NCI-H2107 treated with DMSO at 0.1 percent for 48 hours (cell line): ENCODE measurements around the gene PMEL.

Source experiments
- DNase-seq: peaks from one replicate; lab custom pipeline; 2025; ENCODE audit not compliant: unreplicated experiment; lab: John Stamatoyannopoulos, UW

PMEL gene

GRCh38 chr12:55942577-55943136 is 23.2 kb downstream of the PMEL start:
- DNase-seq = no peak

- DNase-seq = no peak
Measured at GRCh38 chr12:55942055-55942454, 23.8 kb downstream of the PMEL start.

- peak; percentile 72 for DNase-seq
Measured at GRCh38 chr12:55940065-55940732, 25.6 kb downstream of the PMEL start.

GRCh38 chr12:55938826-55939501 is 26.9 kb downstream of the PMEL start:
- DNase-seq = no peak

- no peak for DNase-seq
Measured at GRCh38 chr12:55937981-55938380, 27.9 kb downstream of the PMEL start.

GRCh38 chr12:55935738-55936151 is 30.1 kb downstream of the PMEL start:
- DNase-seq = no peak

GRCh38 chr12:55934773-55935172 is 31.1 kb downstream of the PMEL start:
- no peak for DNase-seq

- DNase-seq = no peak
Measured at GRCh38 chr12:55933799-55934742, 31.8 kb downstream of the PMEL start.

- DNase-seq = no peak
Measured at GRCh38 chr12:55933169-55933798, 32.6 kb downstream of the PMEL start.

- no peak for DNase-seq
Measured at GRCh38 chr12:55932551-55932910, 33.3 kb downstream of the PMEL start.

GRCh38 chr12:55931780-55932550 is 33.9 kb downstream of the PMEL start:
- no peak for DNase-seq

GRCh38 chr12:55931317-55931779 is 34.5 kb downstream of the PMEL start:
- DNase-seq = no peak

GRCh38 chr12:55930771-55931316 is 35.0 kb downstream of the PMEL start, which contains the start of gene DGKA:
DGKA (plus strand) TSS chr12:55931162; CDS start chr12:55936504, 5,342 bp downstream.
- DNase-seq = peak; percentile 37

- DNase-seq = no peak
Measured at GRCh38 chr12:55929306-55929791, 36.5 kb downstream of the PMEL start.

GRCh38 chr12:55927588-55928502 is 38.0 kb downstream of the PMEL start, which contains the start of gene PYM1:
PYM1 (minus strand) TSS chr12:55927894; CDS start chr12:55927761, 133 bp downstream.
- DNase-seq = peak; percentile 28

GRCh38 chr12:55926738-55927587 is 38.9 kb downstream of the PMEL start:
- DNase-seq = peak; percentile 96
